Endothelial cell of umbilical vein (primary cell): Measurements from ENCODE around the gene TBX4. TPM values are rescaled to one million over a fixed set of nuclear protein-coding genes. Genes with fewer than 3 reads are reported as not detected.

Source experiments
- BruUV-seq: library from RNA; stranded (reverse); fragments of 400-500 nt; replicated peaks from 2 replicates; lab custom pipeline; 2021; lab: Mats Ljungman, UMichigan
- CTCF ChIA-PET: fragments of 300-600, 350-600 bp; sonication (Branson Sonifier 250); formaldehyde crosslinking; loops from one replicate; lab custom pipeline; 2021; ENCODE audit warnings: antibody characterized with exemption, inconsistent platforms; lab: Charles Lee
- POLR2A ChIA-PET: fragments of 300-600, 350-600 bp; sonication (Branson Sonifier 250); formaldehyde crosslinking; loops from one replicate; lab custom pipeline; 2021; ENCODE audit warnings: antibody characterized with exemption, inconsistent platforms; lab: Charles Lee
- DNase-seq: peaks from one replicate; pipeline ENCODE4 v3.0.0-alpha.2; 2011; ENCODE audit warnings: low read depth, low spot score
- FAIRE-seq: peaks from 2 replicates; lab custom pipeline; 2011; peaks lifted over from hg19 to GRCh38; lab: Jason Lieb, UNC
- H2AFZ ChIP-seq: 2 replicates; pipeline ENCODE4 v1.6.0; 2012; ENCODE audit warnings: low read depth, low read length, control low read depth, inconsistent platforms
- H3K27ac ChIP-seq: 2 replicates; pipeline ENCODE4 v1.5.1; 2011; ENCODE audit warnings: low read depth, mild to moderate bottlenecking, control low read depth, low read length, moderate library complexity; ENCODE audit not compliant: insufficient read depth
- H3K27me3 ChIP-seq, 2 experiments: 2 replicates each; pipeline versions ENCODE4 v1.6.0 to v1.6.1; 2011; ENCODE audit warnings: low read length in 2 of 2, mixed read lengths in 1 of 2; ENCODE audit not compliant: control insufficient read depth in 2 of 2, insufficient read depth in 2 of 2
- H3K36me3 ChIP-seq, 2 experiments: 2 replicates in 1 of 2; 3 replicates in 1 of 2; pipeline ENCODE4 v1.5.1; 2011; ENCODE audit warnings: low read length in 2 of 2, mild to moderate bottlenecking in 1 of 2, moderate library complexity in 1 of 2; ENCODE audit not compliant: control insufficient read depth in 2 of 2, insufficient read depth in 2 of 2; ENCODE audit errors: extremely low read depth in 1 of 2
- H3K4me1 ChIP-seq: 3 replicates; pipeline ENCODE4 v1.5.1; 2011; ENCODE audit warnings: mild to moderate bottlenecking, low read length; ENCODE audit not compliant: control insufficient read depth, insufficient read depth; ENCODE audit errors: extremely low read depth
- H3K4me2 ChIP-seq: 2 replicates; pipeline ENCODE4 v1.6.1; 2011; ENCODE audit warnings: low read length, control low read depth, mixed read lengths; ENCODE audit not compliant: insufficient read depth
- H3K4me3 ChIP-seq, 3 experiments: fragments of 200-600 bp in 1 of 3; sonication (generic), shearing (Covaris generic) in 1 of 3; replicated peaks in 1 of 3; 2 replicates each; pipeline ENCODE4 v1.5.1; 2011 to 2016; ENCODE audit warnings: control low read depth in 3 of 3, low read length in 3 of 3, mild to moderate bottlenecking in 2 of 3, inconsistent platforms in 1 of 3, low read depth in 1 of 3, moderate library complexity in 1 of 3; ENCODE audit not compliant: insufficient read depth in 1 of 3
- H3K79me2 ChIP-seq: 2 replicates; pipeline ENCODE4 v1.6.0; 2012; ENCODE audit warnings: low read length, inconsistent platforms; ENCODE audit not compliant: control insufficient read depth, insufficient read depth
- H3K9ac ChIP-seq: replicated peaks from 2 replicates; pipeline ENCODE3; 2011; ENCODE audit warnings: low read length, control low read depth; ENCODE audit not compliant: insufficient read depth; ENCODE audit errors: extremely low read depth
- H3K9me1 ChIP-seq: replicated peaks from 3 replicates; pipeline ENCODE4 v1.6.0; 2011; ENCODE audit warnings: mild to moderate bottlenecking, low read length; ENCODE audit not compliant: control insufficient read depth, insufficient read depth; ENCODE audit errors: extremely low read depth
- H3K9me3 ChIP-seq: replicated peaks from 2 replicates; pipeline ENCODE4 v1.5.1; 2012; ENCODE audit warnings: low read length, inconsistent platforms; ENCODE audit not compliant: control insufficient read depth, insufficient read depth
- H4K20me1 ChIP-seq: replicated peaks from 2 replicates; pipeline ENCODE3; 2011; ENCODE audit warnings: mild to moderate bottlenecking, low read length; ENCODE audit not compliant: control insufficient read depth, insufficient read depth; ENCODE audit errors: extremely low read depth
- EZH2 ChIP-seq: IDR thresholded peaks from 2 replicates; pipeline ENCODE4 v1.6.1; 2012; ENCODE audit warnings: borderline replicate concordance, low read depth, mild to moderate bottlenecking, moderate library complexity, low read length, inconsistent platforms; ENCODE audit not compliant: severe bottlenecking
- FOS ChIP-seq: IDR thresholded peaks from 2 replicates; pipeline ENCODE4 v1.6.1; 2011; ENCODE audit warnings: mild to moderate bottlenecking, low read length, moderate library complexity, borderline replicate concordance; ENCODE audit not compliant: insufficient read depth
- GATA2 ChIP-seq: IDR thresholded peaks from 2 replicates; pipeline ENCODE4 v1.7.0; 2011; ENCODE audit warnings: low read depth, mild to moderate bottlenecking, moderate library complexity, mixed read lengths, low read length; ENCODE audit not compliant: insufficient read length, insufficient read depth
- JUN ChIP-seq: IDR thresholded peaks from 2 replicates; pipeline ENCODE4 v1.6.1; 2011; ENCODE audit warnings: borderline replicate concordance, low read depth; ENCODE audit not compliant: insufficient read length, insufficient read depth
- MYC ChIP-seq: IDR thresholded peaks from one replicate; pipeline ENCODE4 v1.6.1; 2011; ENCODE audit warnings: mild to moderate bottlenecking, low read depth, low read length
- POLR2A ChIP-seq: IDR thresholded peaks from 2 replicates; pipeline ENCODE4 v1.6.1; 2012; ENCODE audit warnings: low read depth, mild to moderate bottlenecking, control low read depth, low read length
- POLR2AphosphoS5 ChIP-seq: IDR thresholded peaks from 2 replicates; pipeline ENCODE4 v1.6.1; 2012; ENCODE audit warnings: low read depth, mild to moderate bottlenecking, control low read depth, low read length, moderate library complexity; ENCODE audit not compliant: insufficient read depth
- dilution Hi-C: fragments of 300-500 bp; cut with MboI; formaldehyde crosslinking; loops from one replicate; pipeline ENCODE4 v1.15.0; 2019; ENCODE audit warnings: low sequenced_read_pairs; ENCODE audit not compliant: extremely low pct_ligation_motif_present
- intact Hi-C: fragments of 100-400 bp; cut with micrococcal nuclease; formaldehyde crosslinking; loops from one replicate; pipeline ENCODE4 v1.10.0; 2022
- polyA plus RNA-seq, 4 experiments: library from polyadenylated mRNA; depleted of rRNA in 3 of 4; stranded (reverse) in 3 of 4; unstranded in 1 of 4; fragments of >200 nt; gene quantifications; 2 replicates each; pipeline versions ENCODE4 v1.2.1 to v1.2.3, GENCODE V29; 2011 to 2012; ENCODE audit warnings: missing spikeins in 1 of 4
- total RNA-seq: library from RNA; stranded (reverse); gene quantifications from 2 replicates; pipeline ENCODE4 v1.2.3, GENCODE V29; 2021
- TF ChIP-seq, protein P1 (sequence below): IDR thresholded peaks from 2 replicates; pipeline ENCODE4 v1.6.1; 2011; ENCODE audit not compliant: insufficient read depth, insufficient read length
- TF ChIP-seq, protein P2 (sequence below), 2 donors: IDR thresholded peaks; 1 replicate in 1 of 2; 2 replicates in 1 of 2; pipeline ENCODE4 v1.5.1; 2011; ENCODE audit warnings: low read length in 2 of 2, mild to moderate bottlenecking in 2 of 2, moderate library complexity in 2 of 2, control low read depth in 1 of 2, inconsistent platforms in 1 of 2, low read depth in 1 of 2; ENCODE audit not compliant: insufficient read depth in 1 of 2; ENCODE audit errors: extremely low read depth in 1 of 2

The TBX4 gene
- total and polyA plus RNA-seq, 2 donors (not counting 3 experiments of a cell fraction or from before 2014, with no cell fraction given): not detected

DNA sequence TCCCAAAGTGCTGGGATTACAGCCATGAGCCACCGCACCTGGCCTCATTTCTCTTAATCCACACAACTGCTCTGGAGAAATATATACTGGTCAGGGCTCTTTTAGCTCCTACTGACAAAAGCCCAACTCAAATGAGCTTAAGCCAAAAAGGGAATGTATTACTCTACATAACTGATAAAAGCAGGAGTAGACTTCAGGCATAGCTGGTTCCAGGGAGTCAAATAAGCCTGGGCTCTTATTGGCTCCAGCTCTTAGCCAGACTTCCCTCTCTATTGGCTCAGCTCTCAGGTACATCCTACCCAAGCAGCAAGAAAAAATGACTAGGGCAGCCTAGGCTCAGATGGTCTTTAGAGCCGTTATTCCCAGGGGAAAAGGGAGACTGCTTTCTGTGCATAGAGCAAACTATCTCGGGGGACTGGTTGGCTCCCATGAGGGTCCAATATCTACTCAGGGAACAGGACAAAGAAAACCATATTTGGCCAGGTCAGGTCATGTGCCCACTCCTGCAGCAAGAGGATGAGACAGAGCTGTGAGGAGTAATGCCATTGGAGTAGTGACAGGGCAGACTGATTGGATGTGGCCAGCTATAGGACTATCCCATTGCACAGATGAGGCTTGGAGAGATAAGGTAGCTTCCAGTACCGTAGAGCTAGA is 31.4 kb upstream of the TBX4 start:
- H3K36me3 ChIP-seq: no peaks in the 10 kb centered on the region
- no peak overlapping the region for H3K4me3 ChIP-seq
- FAIRE-seq (no peak), DNase-seq (no peak)
- H2AFZ ChIP-seq: no peak overlapping the region
- no peaks in the 10 kb centered on the region for H3K9me3 ChIP-seq
- H3K4me1 ChIP-seq: no peaks in the 10 kb centered on the region
- TF ChIP-seq, protein P1, sequence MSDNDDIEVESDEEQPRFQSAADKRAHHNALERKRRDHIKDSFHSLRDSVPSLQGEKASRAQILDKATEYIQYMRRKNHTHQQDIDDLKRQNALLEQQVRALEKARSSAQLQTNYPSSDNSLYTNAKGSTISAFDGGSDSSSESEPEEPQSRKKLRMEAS: no peak
- TF ChIP-seq FOS: no peak
- TF ChIP-seq, protein P2, sequence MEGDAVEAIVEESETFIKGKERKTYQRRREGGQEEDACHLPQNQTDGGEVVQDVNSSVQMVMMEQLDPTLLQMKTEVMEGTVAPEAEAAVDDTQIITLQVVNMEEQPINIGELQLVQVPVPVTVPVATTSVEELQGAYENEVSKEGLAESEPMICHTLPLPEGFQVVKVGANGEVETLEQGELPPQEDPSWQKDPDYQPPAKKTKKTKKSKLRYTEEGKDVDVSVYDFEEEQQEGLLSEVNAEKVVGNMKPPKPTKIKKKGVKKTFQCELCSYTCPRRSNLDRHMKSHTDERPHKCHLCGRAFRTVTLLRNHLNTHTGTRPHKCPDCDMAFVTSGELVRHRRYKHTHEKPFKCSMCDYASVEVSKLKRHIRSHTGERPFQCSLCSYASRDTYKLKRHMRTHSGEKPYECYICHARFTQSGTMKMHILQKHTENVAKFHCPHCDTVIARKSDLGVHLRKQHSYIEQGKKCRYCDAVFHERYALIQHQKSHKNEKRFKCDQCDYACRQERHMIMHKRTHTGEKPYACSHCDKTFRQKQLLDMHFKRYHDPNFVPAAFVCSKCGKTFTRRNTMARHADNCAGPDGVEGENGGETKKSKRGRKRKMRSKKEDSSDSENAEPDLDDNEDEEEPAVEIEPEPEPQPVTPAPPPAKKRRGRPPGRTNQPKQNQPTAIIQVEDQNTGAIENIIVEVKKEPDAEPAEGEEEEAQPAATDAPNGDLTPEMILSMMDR (IDR thresholded peaks at IDR 0.05; ENCODE audit: extremely low read depth in 1 of 2, insufficient read depth in 1 of 2, low read depth in 1 of 2, low read length in 2 of 2): no peak
- no peak for TF ChIP-seq JUN
- no peak for TF ChIP-seq EZH2
- TF ChIP-seq POLR2AphosphoS5: no peak
- TF ChIP-seq MYC: no peak
- no peak for TF ChIP-seq GATA2
- no peak for TF ChIP-seq POLR2A
- ChIA-PET POLR2A (no interaction called here), CTCF (interaction anchor here (0.9 to 3.1 kb wide), 7 partner anchors 10 to 163 kb away, joined by 3 to 16 read pairs (median 4); no protein-coding TSS in a partner anchor)
- no peak overlapping the region for H3K4me2 ChIP-seq
- intact Hi-C loops: no loop called here
- H3K79me2 ChIP-seq: no peaks in the 10 kb centered on the region
- dilution Hi-C loops: no loop called here
- no peaks in the 10 kb centered on the region for H3K9me1 ChIP-seq
- H3K27me3 ChIP-seq: peaks cover 12 to 20% of the 10 kb centered on the region in 2 experiments
- no peaks in the 10 kb centered on the region for H4K20me1 ChIP-seq
- no TSS peak for BruUV-seq
- no peak overlapping the region for H3K9ac ChIP-seq
- no peak overlapping the region for H3K27ac ChIP-seq
